ENCODE results near the gene SDHC. TPM values are rescaled to one million over a fixed set of nuclear protein-coding genes. Genes with fewer than 3 reads are reported as not detected.
A peak's percentile ranks its signal among the peaks of the same experiment; 100 is the strongest.

Gene SDHC
- total and polyA plus RNA-seq, 2 of the 8 experiments (the other 6 are each of a cell fraction or from before 2014, with no cell fraction given), result 224 to 305 TPM

DNA sequence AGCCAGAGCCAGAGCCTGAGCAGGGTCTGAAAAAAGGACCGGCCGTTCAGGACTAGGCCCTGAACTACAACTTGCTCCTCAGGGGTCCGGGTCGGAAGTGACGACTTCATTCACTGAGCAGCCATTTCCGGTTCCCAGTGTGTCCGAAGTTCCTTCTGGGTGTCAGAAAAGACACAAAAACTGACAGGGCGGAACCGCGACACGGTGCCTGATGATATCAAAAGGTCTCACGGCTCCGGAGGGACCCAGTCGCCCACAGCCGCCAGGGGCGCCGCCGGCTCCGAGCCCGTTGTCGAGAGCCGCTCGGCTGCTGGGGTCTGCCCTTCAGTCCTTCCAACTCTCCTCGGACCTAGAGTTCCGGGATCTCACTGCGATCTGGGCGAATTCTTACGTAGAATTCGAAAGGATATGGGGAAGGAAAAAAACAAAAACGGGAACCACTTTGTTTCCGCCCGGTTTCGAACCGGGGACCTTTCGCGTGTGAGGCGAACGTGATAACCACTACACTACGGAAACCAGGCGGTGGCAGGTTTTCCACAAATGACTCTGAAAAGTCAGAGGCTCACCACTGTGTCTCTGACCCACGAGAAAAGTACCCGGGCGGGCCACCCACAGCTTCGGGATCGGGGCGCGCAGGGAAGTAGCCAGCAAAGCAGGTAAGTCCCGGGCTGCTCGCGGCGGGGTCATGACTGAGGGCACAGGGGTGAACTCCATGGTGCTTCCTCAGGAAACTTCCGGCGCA is 85.2 kb downstream of the SDHC start (continued):
- 0 out of 2 replicates have a peak, but pooled peaks have one; percentile 19 for TF ChIP-seq JUND (IDR thresholded peaks at IDR 0.05; ENCODE audit: low read length)
- TF ChIP-seq, protein P1, sequence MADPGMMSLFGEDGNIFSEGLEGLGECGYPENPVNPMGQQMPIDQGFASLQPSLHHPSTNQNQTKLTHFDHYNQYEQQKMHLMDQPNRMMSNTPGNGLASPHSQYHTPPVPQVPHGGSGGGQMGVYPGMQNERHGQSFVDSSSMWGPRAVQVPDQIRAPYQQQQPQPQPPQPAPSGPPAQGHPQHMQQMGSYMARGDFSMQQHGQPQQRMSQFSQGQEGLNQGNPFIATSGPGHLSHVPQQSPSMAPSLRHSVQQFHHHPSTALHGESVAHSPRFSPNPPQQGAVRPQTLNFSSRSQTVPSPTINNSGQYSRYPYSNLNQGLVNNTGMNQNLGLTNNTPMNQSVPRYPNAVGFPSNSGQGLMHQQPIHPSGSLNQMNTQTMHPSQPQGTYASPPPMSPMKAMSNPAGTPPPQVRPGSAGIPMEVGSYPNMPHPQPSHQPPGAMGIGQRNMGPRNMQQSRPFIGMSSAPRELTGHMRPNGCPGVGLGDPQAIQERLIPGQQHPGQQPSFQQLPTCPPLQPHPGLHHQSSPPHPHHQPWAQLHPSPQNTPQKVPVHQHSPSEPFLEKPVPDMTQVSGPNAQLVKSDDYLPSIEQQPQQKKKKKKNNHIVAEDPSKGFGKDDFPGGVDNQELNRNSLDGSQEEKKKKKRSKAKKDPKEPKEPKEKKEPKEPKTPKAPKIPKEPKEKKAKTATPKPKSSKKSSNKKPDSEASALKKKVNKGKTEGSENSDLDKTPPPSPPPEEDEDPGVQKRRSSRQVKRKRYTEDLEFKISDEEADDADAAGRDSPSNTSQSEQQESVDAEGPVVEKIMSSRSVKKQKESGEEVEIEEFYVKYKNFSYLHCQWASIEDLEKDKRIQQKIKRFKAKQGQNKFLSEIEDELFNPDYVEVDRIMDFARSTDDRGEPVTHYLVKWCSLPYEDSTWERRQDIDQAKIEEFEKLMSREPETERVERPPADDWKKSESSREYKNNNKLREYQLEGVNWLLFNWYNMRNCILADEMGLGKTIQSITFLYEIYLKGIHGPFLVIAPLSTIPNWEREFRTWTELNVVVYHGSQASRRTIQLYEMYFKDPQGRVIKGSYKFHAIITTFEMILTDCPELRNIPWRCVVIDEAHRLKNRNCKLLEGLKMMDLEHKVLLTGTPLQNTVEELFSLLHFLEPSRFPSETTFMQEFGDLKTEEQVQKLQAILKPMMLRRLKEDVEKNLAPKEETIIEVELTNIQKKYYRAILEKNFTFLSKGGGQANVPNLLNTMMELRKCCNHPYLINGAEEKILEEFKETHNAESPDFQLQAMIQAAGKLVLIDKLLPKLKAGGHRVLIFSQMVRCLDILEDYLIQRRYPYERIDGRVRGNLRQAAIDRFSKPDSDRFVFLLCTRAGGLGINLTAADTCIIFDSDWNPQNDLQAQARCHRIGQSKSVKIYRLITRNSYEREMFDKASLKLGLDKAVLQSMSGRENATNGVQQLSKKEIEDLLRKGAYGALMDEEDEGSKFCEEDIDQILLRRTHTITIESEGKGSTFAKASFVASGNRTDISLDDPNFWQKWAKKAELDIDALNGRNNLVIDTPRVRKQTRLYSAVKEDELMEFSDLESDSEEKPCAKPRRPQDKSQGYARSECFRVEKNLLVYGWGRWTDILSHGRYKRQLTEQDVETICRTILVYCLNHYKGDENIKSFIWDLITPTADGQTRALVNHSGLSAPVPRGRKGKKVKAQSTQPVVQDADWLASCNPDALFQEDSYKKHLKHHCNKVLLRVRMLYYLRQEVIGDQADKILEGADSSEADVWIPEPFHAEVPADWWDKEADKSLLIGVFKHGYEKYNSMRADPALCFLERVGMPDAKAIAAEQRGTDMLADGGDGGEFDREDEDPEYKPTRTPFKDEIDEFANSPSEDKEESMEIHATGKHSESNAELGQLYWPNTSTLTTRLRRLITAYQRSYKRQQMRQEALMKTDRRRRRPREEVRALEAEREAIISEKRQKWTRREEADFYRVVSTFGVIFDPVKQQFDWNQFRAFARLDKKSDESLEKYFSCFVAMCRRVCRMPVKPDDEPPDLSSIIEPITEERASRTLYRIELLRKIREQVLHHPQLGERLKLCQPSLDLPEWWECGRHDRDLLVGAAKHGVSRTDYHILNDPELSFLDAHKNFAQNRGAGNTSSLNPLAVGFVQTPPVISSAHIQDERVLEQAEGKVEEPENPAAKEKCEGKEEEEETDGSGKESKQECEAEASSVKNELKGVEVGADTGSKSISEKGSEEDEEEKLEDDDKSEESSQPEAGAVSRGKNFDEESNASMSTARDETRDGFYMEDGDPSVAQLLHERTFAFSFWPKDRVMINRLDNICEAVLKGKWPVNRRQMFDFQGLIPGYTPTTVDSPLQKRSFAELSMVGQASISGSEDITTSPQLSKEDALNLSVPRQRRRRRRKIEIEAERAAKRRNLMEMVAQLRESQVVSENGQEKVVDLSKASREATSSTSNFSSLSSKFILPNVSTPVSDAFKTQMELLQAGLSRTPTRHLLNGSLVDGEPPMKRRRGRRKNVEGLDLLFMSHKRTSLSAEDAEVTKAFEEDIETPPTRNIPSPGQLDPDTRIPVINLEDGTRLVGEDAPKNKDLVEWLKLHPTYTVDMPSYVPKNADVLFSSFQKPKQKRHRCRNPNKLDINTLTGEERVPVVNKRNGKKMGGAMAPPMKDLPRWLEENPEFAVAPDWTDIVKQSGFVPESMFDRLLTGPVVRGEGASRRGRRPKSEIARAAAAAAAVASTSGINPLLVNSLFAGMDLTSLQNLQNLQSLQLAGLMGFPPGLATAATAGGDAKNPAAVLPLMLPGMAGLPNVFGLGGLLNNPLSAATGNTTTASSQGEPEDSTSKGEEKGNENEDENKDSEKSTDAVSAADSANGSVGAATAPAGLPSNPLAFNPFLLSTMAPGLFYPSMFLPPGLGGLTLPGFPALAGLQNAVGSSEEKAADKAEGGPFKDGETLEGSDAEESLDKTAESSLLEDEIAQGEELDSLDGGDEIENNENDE (IDR thresholded peaks at IDR 0.05; ENCODE audit: insufficient replicate concordance, low read length), result no peak
- no peak for TF ChIP-seq RXRA (IDR thresholded peaks at IDR 0.05; ENCODE audit: insufficient read depth, low read depth, low read length)
- peak; percentile 52 for TF ChIP-seq KDM4A (IDR thresholded peaks at IDR 0.05; ENCODE audit: low read depth, low read length, severe bottlenecking)
- TF ChIP-seq ASH2L (IDR thresholded peaks at IDR 0.05; ENCODE audit: low read length), result peak; percentile 99
- TF ChIP-seq GABPA (IDR thresholded peaks at IDR 0.05; ENCODE audit: borderline replicate concordance, insufficient read depth, low read length), result peak; percentile 85; the same call in 1 of the 2 replicates
- peak; percentile 100 for TF ChIP-seq TBP (IDR thresholded peaks at IDR 0.05; ENCODE audit: low read depth, low read length)
- TF ChIP-seq, protein P2, sequence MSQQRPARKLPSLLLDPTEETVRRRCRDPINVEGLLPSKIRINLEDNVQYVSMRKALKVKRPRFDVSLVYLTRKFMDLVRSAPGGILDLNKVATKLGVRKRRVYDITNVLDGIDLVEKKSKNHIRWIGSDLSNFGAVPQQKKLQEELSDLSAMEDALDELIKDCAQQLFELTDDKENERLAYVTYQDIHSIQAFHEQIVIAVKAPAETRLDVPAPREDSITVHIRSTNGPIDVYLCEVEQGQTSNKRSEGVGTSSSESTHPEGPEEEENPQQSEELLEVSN (IDR thresholded peaks at IDR 0.05), result no peak; the same call in 1 of the 2 replicates
- no peak for TF ChIP-seq ZNF274 (IDR thresholded peaks at IDR 0.05; ENCODE audit: borderline replicate concordance, extremely low read depth, low read length)

Measured in H1 (cell line).